Measurements from ENCODE around the gene ABAT.

ABAT gene

DNA sequence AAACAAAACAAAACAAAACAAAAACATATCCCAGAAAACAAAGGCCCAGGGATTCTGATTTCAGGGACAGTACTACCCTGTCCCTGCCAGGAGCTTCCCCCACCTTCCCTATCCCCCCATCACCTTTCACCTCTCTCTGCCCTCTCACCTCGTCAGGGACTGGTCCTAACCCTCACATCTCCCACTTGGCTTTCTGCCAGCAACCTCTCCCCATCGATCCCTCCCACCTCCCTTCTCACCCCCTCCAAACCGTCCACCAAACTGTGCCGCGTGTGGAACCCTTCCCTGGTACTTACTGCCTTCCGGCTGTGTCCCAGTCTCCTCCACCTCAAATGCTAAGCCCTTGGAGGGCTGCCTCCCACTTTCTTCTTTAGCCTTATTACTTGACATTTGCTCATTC is 86.7 kb downstream of the ABAT start:
- peaks cover 8% of the 10 kb centered on the region for H3K4me1 ChIP-seq (ENCODE audit: control insufficient read depth, low read depth, low read length)
- H3K9me3 ChIP-seq (ENCODE audit: control insufficient read depth, low read depth, low read length) = no peaks in the 10 kb centered on the region
- H3K36me3 ChIP-seq (ENCODE audit: control insufficient read depth, low read depth, low read length) = no peaks in the 10 kb centered on the region
- H3K4me3 ChIP-seq (ENCODE audit: low read length) = no peak overlapping the region
- no peak overlapping the region for H3K9ac ChIP-seq (ENCODE audit: low read length)
- no peak overlapping the region for H3K27ac ChIP-seq (ENCODE audit: low read length)
- H3K27me3 ChIP-seq (ENCODE audit: control insufficient read depth, insufficient read depth, low read length) = no peaks in the 10 kb centered on the region

GRCh38 chr16:8762254-8762653 is 87.8 kb downstream of the ABAT start:
- H3K36me3 ChIP-seq (ENCODE audit: control insufficient read depth, low read depth, low read length) = no peaks in the 10 kb centered on the region
- H3K4me3 ChIP-seq (ENCODE audit: low read length) = no peak overlapping the region
- H3K9me3 ChIP-seq (ENCODE audit: control insufficient read depth, low read depth, low read length) = no peaks in the 10 kb centered on the region
- no peak overlapping the region for H3K9ac ChIP-seq (ENCODE audit: low read length)
- H3K27me3 ChIP-seq (ENCODE audit: control insufficient read depth, insufficient read depth, low read length) = no peaks in the 10 kb centered on the region
- H3K27ac ChIP-seq (ENCODE audit: low read length) = no peak overlapping the region
- H3K4me1 ChIP-seq (ENCODE audit: control insufficient read depth, low read depth, low read length) = peaks cover 8% of the 10 kb centered on the region

DNA sequence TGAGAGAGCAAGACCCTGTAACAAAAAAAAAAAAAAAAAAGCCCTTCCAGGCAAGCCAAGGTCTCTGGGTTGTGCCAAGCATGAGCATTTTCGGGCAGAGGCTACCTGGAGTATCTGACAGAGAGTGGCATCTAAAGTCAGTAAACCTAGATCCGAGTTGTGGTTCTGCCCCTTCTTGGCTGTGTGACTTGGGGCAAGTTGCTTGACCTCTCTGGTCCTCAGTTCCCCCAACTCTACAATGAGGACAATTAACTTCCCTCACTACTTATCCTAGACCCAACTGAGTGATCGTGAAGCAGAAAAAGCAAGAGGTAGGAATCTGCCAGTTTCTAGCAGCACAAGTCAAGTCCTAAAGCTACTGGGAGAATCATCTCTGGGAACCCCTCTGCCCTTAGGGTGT is 88.7 kb downstream of the ABAT start:
- Histone ChIP-seq H3K27me3 (ENCODE audit: control insufficient read depth, insufficient read depth, low read length) (no peaks in the 10 kb centered on the region), H3K27ac (ENCODE audit: low read length) (no peak overlapping the region), H3K9ac (ENCODE audit: low read length) (no peak overlapping the region), H3K36me3 (ENCODE audit: control insufficient read depth, low read depth, low read length) (no peaks in the 10 kb centered on the region), H3K9me3 (ENCODE audit: control insufficient read depth, low read depth, low read length) (no peaks in the 10 kb centered on the region), H3K4me3 (ENCODE audit: low read length) (no peak overlapping the region), H3K4me1 (ENCODE audit: control insufficient read depth, low read depth, low read length) (peaks cover 8% of the 10 kb centered on the region)

DNA sequence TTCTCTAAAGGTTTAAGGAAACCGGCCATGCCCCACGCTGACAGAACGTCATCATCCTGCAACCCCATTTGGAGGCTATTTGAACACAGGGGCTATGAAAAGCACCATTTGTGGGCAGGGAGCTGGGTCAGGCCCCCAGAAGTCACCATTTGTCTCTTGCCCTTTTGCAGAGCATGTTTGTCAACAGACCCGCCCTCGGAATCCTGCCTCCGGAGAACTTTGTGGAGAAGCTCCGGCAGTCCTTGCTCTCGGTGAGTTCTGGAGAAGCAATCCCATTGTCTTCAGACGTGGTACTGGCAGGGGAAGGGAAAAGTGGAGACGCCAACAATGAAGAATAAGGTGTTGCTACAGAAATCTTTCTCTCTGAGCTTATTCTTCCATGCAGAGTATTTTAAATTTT is 89.5 kb downstream of the ABAT start:
- peaks cover 8% of the 10 kb centered on the region for H3K4me1 ChIP-seq (ENCODE audit: control insufficient read depth, low read depth, low read length)

GRCh38 chr16:8764525-8765250 is 90.3 kb downstream of the ABAT start:
- no peak overlapping the region for H3K4me3 ChIP-seq (ENCODE audit: low read length)
- no peak overlapping the region for H3K9ac ChIP-seq (ENCODE audit: low read length)
- H3K27ac ChIP-seq (ENCODE audit: low read length) = no peak overlapping the region
- H3K4me1 ChIP-seq (ENCODE audit: control insufficient read depth, low read depth, low read length) = peaks cover 8% of the 10 kb centered on the region
- no peaks in the 10 kb centered on the region for H3K9me3 ChIP-seq (ENCODE audit: control insufficient read depth, low read depth, low read length)
- no peaks in the 10 kb centered on the region for H3K36me3 ChIP-seq (ENCODE audit: control insufficient read depth, low read depth, low read length)
- no peaks in the 10 kb centered on the region for H3K27me3 ChIP-seq (ENCODE audit: control insufficient read depth, insufficient read depth, low read length)

More for the DNA sequence above, 89.5 kb downstream of the ABAT start:
- Histone ChIP-seq H3K27ac (ENCODE audit: low read length) (no peak overlapping the region), H3K36me3 (ENCODE audit: control insufficient read depth, low read depth, low read length) (no peaks in the 10 kb centered on the region), H3K27me3 (ENCODE audit: control insufficient read depth, insufficient read depth, low read length) (no peaks in the 10 kb centered on the region), H3K9ac (ENCODE audit: low read length) (no peak overlapping the region), H3K9me3 (ENCODE audit: control insufficient read depth, low read depth, low read length) (no peaks in the 10 kb centered on the region), H3K4me3 (ENCODE audit: low read length) (no peak overlapping the region)

DNA sequence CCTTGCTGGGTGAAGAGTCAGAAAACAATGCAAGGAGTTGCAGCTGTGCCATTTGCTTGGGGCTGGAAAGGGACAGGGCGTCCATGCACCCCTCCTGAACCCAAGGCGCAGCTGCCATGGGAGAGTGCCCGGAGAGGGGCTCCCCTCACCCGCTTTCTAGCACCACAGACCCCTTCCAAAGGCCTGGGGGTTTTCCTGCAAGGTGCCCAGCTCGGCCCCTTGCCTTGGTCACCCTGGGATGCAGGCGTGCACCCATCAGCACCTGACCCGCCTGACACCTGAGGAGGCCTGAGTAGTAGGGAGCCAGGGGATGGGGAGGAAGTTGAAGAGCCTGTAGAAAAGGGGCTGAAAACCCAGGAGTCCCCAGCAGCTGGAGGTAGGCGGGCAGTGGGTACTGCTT is 92.8 kb downstream of the ABAT start:
- Histone ChIP-seq H3K36me3 (ENCODE audit: control insufficient read depth, low read depth, low read length) (no peaks in the 10 kb centered on the region), H3K4me3 (ENCODE audit: low read length) (no peak overlapping the region), H3K9ac (ENCODE audit: low read length) (no peak overlapping the region), H3K9me3 (ENCODE audit: control insufficient read depth, low read depth, low read length) (no peaks in the 10 kb centered on the region), H3K27ac (ENCODE audit: low read length) (no peak overlapping the region), H3K27me3 (ENCODE audit: control insufficient read depth, insufficient read depth, low read length) (no peaks in the 10 kb centered on the region), H3K4me1 (ENCODE audit: control insufficient read depth, low read depth, low read length) (peaks cover 8% of the 10 kb centered on the region)

GRCh38 chr16:8768283-8768682 is 93.9 kb downstream of the ABAT start:
- H3K9ac ChIP-seq (ENCODE audit: low read length) = no peak overlapping the region
- H3K4me1 ChIP-seq (ENCODE audit: control insufficient read depth, low read depth, low read length) = peaks cover 8% of the 10 kb centered on the region
- H3K4me3 ChIP-seq (ENCODE audit: low read length) = no peak overlapping the region
- no peak overlapping the region for H3K27ac ChIP-seq (ENCODE audit: low read length)
- H3K36me3 ChIP-seq (ENCODE audit: control insufficient read depth, low read depth, low read length) = no peaks in the 10 kb centered on the region
- no peaks in the 10 kb centered on the region for H3K9me3 ChIP-seq (ENCODE audit: control insufficient read depth, low read depth, low read length)
- H3K27me3 ChIP-seq (ENCODE audit: control insufficient read depth, insufficient read depth, low read length) = no peaks in the 10 kb centered on the region

- Histone ChIP-seq H3K36me3 (ENCODE audit: control insufficient read depth, low read depth, low read length) (no peaks in the 10 kb centered on the region), H3K4me1 (ENCODE audit: control insufficient read depth, low read depth, low read length) (peaks cover 7% of the 10 kb centered on the region), H3K9me3 (ENCODE audit: control insufficient read depth, low read depth, low read length) (no peaks in the 10 kb centered on the region), H3K9ac (ENCODE audit: low read length) (no peak overlapping the region), H3K27ac (ENCODE audit: low read length) (no peak overlapping the region), H3K27me3 (ENCODE audit: control insufficient read depth, insufficient read depth, low read length) (no peaks in the 10 kb centered on the region), H3K4me3 (ENCODE audit: low read length) (no peak overlapping the region)
Observed at GRCh38 chr16:8768692-8769091, 94.3 kb downstream of the ABAT start.

DNA sequence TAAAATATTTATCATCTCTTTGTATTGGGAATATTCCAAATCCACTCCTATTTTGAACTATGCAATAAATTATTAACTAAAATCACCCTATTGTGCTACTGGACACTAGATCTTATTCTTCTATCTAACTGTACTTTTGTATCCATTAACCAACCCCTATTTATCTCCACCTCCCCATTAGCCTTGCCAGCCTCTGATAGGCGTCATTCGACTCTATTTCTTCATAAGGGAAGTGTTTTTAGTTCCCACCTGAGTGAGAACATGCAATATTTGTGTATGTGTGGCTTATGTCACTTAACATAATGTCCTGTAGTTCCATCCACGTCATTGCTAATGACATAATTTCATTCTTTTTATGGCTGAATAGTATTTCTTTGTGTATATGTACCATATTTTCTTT is 99.1 kb downstream of the ABAT start:
- Histone ChIP-seq H3K4me3 (ENCODE audit: low read length) (no peak overlapping the region), H3K4me1 (ENCODE audit: control insufficient read depth, low read depth, low read length) (no peaks in the 10 kb centered on the region), H3K9ac (ENCODE audit: low read length) (no peak overlapping the region), H3K27ac (ENCODE audit: low read length) (no peak overlapping the region), H3K27me3 (ENCODE audit: control insufficient read depth, insufficient read depth, low read length) (no peaks in the 10 kb centered on the region), H3K9me3 (ENCODE audit: control insufficient read depth, low read depth, low read length) (no peaks in the 10 kb centered on the region), H3K36me3 (ENCODE audit: control insufficient read depth, low read depth, low read length) (no peaks in the 10 kb centered on the region)

DNA sequence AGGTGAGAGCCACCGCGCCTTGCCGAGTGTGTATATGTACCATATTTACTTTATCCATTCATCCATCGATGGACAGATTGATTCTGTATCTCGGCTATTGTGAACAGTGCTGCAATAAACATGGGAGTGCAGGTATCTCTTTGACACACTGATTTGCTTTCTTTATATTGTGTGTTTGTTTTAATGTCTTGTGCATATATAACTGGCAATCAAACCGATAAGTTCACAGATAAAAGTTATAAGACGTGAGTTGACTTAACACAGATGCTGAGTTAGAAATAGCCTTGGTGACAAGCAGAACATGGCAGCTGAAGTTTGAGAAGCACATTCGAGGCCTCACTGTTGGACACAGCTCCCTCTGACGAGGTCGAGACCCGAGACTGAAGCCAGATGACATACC is 99.8 kb downstream of the ABAT start:
- Histone ChIP-seq H3K27me3 (ENCODE audit: control insufficient read depth, insufficient read depth, low read length) (no peaks in the 10 kb centered on the region), H3K4me3 (ENCODE audit: low read length) (no peak overlapping the region), H3K9me3 (ENCODE audit: control insufficient read depth, low read depth, low read length) (no peaks in the 10 kb centered on the region), H3K9ac (ENCODE audit: low read length) (no peak overlapping the region), H3K27ac (ENCODE audit: low read length) (no peak overlapping the region), H3K36me3 (ENCODE audit: control insufficient read depth, low read depth, low read length) (no peaks in the 10 kb centered on the region), H3K4me1 (ENCODE audit: control insufficient read depth, low read depth, low read length) (no peaks in the 10 kb centered on the region)

DNA sequence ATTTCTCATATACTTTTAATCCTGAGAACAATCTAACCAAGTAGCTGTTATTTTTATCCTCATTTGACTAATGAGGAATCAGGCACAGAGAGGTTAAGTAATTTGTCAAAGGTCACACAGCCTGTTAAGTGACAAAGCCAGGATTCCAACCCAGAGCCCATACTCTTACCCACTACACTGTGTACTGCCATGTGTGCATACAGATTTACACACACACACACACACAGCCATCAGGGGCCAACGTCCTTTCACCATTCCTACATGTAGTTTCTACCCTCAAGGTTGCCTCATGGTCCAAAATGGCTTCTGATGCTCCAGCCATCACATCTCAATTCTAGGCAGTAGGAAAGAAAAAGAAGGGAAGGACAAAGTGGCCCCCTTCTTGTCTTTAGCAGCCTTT is 100.9 kb downstream of the ABAT start:
- Histone ChIP-seq H3K27me3 (ENCODE audit: control insufficient read depth, insufficient read depth, low read length) (no peaks in the 10 kb centered on the region), H3K9ac (ENCODE audit: low read length) (no peak overlapping the region), H3K4me3 (ENCODE audit: low read length) (no peak overlapping the region), H3K27ac (ENCODE audit: low read length) (no peak overlapping the region), H3K36me3 (ENCODE audit: control insufficient read depth, low read depth, low read length) (no peaks in the 10 kb centered on the region), H3K9me3 (ENCODE audit: control insufficient read depth, low read depth, low read length) (no peaks in the 10 kb centered on the region), H3K4me1 (ENCODE audit: control insufficient read depth, low read depth, low read length) (no peaks in the 10 kb centered on the region)

DNA sequence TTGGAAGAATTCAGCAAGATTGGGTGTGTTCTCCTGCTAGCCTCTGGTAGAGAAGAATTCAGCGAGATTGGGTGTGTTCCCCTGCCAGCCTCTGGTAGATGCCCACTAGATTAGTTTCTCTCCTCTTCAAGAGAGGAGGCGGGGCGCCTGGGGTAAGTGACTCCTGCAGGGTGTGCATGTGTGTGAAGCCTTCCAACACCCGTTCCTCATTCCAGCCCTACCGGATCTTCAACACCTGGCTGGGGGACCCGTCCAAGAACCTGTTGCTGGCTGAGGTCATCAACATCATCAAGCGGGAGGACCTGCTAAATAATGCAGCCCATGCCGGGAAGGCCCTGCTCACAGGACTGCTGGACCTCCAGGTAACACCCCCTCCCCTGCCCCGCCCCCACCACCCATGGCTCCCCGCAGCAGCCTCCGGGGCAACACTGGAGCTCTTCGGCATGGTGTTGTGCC is 101.7 kb downstream of the ABAT start:
- no peaks in the 10 kb centered on the region for H3K36me3 ChIP-seq (ENCODE audit: control insufficient read depth, low read depth, low read length)
- no peak overlapping the region for H3K4me3 ChIP-seq (ENCODE audit: low read length)
- H3K4me1 ChIP-seq (ENCODE audit: control insufficient read depth, low read depth, low read length) = no peaks in the 10 kb centered on the region
- no peaks in the 10 kb centered on the region for H3K27me3 ChIP-seq (ENCODE audit: control insufficient read depth, insufficient read depth, low read length)
- H3K9ac ChIP-seq (ENCODE audit: low read length) = no peak overlapping the region
- H3K27ac ChIP-seq (ENCODE audit: low read length) = no peak overlapping the region
- H3K9me3 ChIP-seq (ENCODE audit: control insufficient read depth, low read depth, low read length) = no peaks in the 10 kb centered on the region

Measured in iPS-18a (cell line).